HG02759 (cell line): ENCODE measurements around the gene VPS26A.

Source experiments
- ATAC-seq: cut with Tn5 transposase; IDR thresholded peaks from one replicate; pipeline ENCODE4 v1.9.1; 2021; ENCODE audit warnings: mild to moderate bottlenecking, moderate library complexity; ENCODE audit not compliant: unreplicated experiment

Gene VPS26A

GRCh38 chr10:69218831-69219230 is 94.9 kb downstream of the VPS26A start:
- no peak for ATAC-seq

- no peak for ATAC-seq
Observed at GRCh38 chr10:69220041-69220451, 96.1 kb downstream of the VPS26A start, which contains the start of gene HKDC1. Gene HKDC1 (plus strand): TSS chr10:69220332. CDS start chr10:69220436, 104 bp downstream.

- ATAC-seq: no peak
Observed at GRCh38 chr10:69220507-69220906, 96.5 kb downstream of the VPS26A start.
